HFFc6 (cell line): ENCODE results near the gene HMGCR. TPM values are rescaled to one million over a fixed set of nuclear protein-coding genes. Genes with fewer than 3 reads are reported as not detected.
A peak's percentile ranks its signal among the peaks of the same experiment; 100 is the strongest.

Experiments used
- DNase-seq: peaks from one replicate; pipeline ENCODE4 v3.0.0-alpha.2; 2018
- H3K27ac Mint-ChIP-seq: 2 replicates; pipeline ENCODE4 v1.8.0; 2020; ENCODE audit warnings: mild to moderate bottlenecking, mixed read lengths
- H3K27me3 Mint-ChIP-seq: 2 replicates; pipeline ENCODE4 v1.8.0; 2021; ENCODE audit warnings: mild to moderate bottlenecking, moderate library complexity, mixed read lengths; ENCODE audit not compliant: insufficient read depth
- H3K36me3 Mint-ChIP-seq: 2 replicates; pipeline ENCODE4 v1.8.0; 2021; ENCODE audit warnings: low read depth, mixed read lengths
- H3K4me1 Mint-ChIP-seq: 2 replicates; pipeline ENCODE4 v1.8.0; 2020; ENCODE audit warnings: low read depth, mixed read lengths
- H3K4me3 Mint-ChIP-seq: 2 replicates; pipeline ENCODE4 v1.8.0; 2020; ENCODE audit warnings: mild to moderate bottlenecking, moderate library complexity, mixed read lengths
- H3K9me3 Mint-ChIP-seq: 2 replicates; pipeline ENCODE4 v1.8.0; 2020; ENCODE audit warnings: mild to moderate bottlenecking, mixed read lengths
- total RNA-seq, 6 experiments: library from RNA; stranded (reverse); fragmentation: NEBNext Ultra II Directional; extraction: Animal tissue kit (Norgen Biotek cat#: 25700); gene quantifications; 2 replicates in 1 of 6; 3 replicates in 5 of 6; pipeline ENCODE4 v1.2.3, GENCODE V29; 2021
- TF ChIP-seq, protein P1 (sequence below): fragments of 200-600 bp; sonication (generic); IDR thresholded peaks from 2 replicates; pipeline ENCODE4 v1.5.0; 2021; ENCODE audit warnings: antibody characterized with exemption, mild to moderate bottlenecking

HMGCR gene
- total RNA-seq, 6 experiments from 2014 or later = 22.6 to 26.4 (median 24.4) TPM

DNA sequence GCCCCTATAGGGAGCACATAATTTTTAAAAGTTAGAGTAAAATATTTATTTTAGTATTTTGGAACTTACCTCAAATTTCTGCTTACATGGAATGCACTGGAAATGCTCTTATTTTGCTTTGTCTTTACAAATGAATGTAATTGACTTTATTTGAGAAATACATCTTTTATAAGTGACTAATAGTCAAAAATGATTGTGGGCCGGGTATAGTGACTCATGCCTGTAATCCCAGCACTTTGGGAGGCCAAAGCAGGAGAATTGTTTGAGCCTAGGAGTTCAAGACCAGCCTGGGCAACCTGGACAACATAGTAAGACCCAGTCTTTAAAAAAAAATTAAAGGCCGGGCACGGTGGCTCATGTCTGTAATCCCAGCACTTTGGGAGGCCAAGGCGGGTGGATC, 5.8 kb downstream of the HMGCR start:
- Mint-ChIP-seq H3K27ac (peak overlapping the region; percentile 43), H3K27me3 (no peaks in the 10 kb centered on the region)
- no peak for DNase-seq

DNA sequence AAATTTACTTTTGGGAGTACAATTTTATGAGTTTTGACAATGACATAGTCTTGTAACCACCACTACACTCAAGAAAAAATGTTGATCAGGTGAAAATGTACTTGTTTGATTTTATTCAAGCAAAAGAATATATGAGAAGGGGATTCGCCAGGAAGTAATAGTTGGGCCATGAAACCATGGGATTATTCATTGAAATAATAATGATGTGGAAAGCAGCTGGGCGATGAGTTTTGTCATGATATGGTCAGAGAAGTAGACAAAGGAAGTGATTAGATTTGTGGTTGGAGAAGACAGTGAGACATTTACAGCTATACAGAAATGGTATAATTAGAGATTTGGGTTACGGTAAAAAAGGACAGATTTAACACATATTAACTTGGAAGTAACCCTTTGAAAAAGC, 11.2 kb downstream of the HMGCR start:
- no peak for DNase-seq
- peaks cover 51% of the 10 kb centered on the region for H3K36me3 Mint-ChIP-seq
- H3K9me3 Mint-ChIP-seq = no peaks in the 10 kb centered on the region
- H3K4me3 Mint-ChIP-seq = no peak overlapping the region
- no peaks in the 10 kb centered on the region for H3K27me3 Mint-ChIP-seq
- TF ChIP-seq, protein P1, sequence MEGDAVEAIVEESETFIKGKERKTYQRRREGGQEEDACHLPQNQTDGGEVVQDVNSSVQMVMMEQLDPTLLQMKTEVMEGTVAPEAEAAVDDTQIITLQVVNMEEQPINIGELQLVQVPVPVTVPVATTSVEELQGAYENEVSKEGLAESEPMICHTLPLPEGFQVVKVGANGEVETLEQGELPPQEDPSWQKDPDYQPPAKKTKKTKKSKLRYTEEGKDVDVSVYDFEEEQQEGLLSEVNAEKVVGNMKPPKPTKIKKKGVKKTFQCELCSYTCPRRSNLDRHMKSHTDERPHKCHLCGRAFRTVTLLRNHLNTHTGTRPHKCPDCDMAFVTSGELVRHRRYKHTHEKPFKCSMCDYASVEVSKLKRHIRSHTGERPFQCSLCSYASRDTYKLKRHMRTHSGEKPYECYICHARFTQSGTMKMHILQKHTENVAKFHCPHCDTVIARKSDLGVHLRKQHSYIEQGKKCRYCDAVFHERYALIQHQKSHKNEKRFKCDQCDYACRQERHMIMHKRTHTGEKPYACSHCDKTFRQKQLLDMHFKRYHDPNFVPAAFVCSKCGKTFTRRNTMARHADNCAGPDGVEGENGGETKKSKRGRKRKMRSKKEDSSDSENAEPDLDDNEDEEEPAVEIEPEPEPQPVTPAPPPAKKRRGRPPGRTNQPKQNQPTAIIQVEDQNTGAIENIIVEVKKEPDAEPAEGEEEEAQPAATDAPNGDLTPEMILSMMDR = no peak
- peaks cover 15% of the 10 kb centered on the region for H3K4me1 Mint-ChIP-seq
- H3K27ac Mint-ChIP-seq = peak overlapping the region; percentile 27; the same call in 1 of the 2 replicates

More for the DNA sequence above, 5.8 kb downstream of the HMGCR start:
- H3K4me1 Mint-ChIP-seq = peaks cover 56% of the 10 kb centered on the region
- TF ChIP-seq, protein P1 = no peak
- no peak overlapping the region for H3K4me3 Mint-ChIP-seq
- H3K36me3 Mint-ChIP-seq = peaks cover 17% of the 10 kb centered on the region; the same call in 1 of the 2 replicates
- H3K9me3 Mint-ChIP-seq = no peaks in the 10 kb centered on the region

DNA sequence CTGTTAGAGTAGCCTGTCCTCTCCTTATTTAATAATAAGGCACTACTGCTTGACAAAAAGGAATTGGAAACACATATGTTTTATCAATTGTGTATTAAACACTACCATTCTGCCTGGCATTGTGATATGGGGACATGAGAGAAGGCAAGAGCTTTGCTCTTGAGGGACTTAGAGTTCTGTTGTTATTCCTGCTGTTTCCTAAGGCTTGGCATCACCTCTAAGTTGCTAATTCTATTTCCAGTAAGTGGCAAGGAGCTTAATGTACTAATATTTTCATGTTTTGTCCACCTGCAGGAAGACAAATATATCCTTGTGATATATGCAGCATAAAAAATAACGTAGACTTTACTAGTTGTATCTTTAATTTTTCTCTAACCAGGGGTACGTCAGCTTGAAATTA, 12.6 kb downstream of the HMGCR start:
- Mint-ChIP-seq H3K9me3 (no peaks in the 10 kb centered on the region), H3K4me1 (peaks cover 15% of the 10 kb centered on the region), H3K27ac (no peak overlapping the region), H3K4me3 (no peak overlapping the region), H3K27me3 (no peaks in the 10 kb centered on the region), H3K36me3 (peaks cover 54% of the 10 kb centered on the region)
- DNase-seq = no peak
- TF ChIP-seq, protein P1 = no peak

- H3K36me3 Mint-ChIP-seq = peaks cover 44% of the 10 kb centered on the region
- TF ChIP-seq, protein P1 = no peak
- H3K27me3 Mint-ChIP-seq = no peaks in the 10 kb centered on the region
- H3K4me3 Mint-ChIP-seq = no peak overlapping the region
- H3K4me1 Mint-ChIP-seq = peaks cover 15% of the 10 kb centered on the region
- DNase-seq = no peak
- H3K27ac Mint-ChIP-seq = no peak overlapping the region
- no peaks in the 10 kb centered on the region for H3K9me3 Mint-ChIP-seq
Observed at GRCh38 chr5:75351139-75351926, 14.3 kb downstream of the HMGCR start.

- TF ChIP-seq, protein P1 = no peak
- Mint-ChIP-seq H3K4me1 (peaks cover 5% of the 10 kb centered on the region; the same call in 1 of the 2 replicates), H3K27me3 (no peaks in the 10 kb centered on the region), H3K9me3 (no peaks in the 10 kb centered on the region), H3K4me3 (no peak overlapping the region), H3K36me3 (peaks cover 47% of the 10 kb centered on the region), H3K27ac (no peak overlapping the region)
- no peak for DNase-seq
Observed at GRCh38 chr5:75355236-75355635, 18.2 kb downstream of the HMGCR start.
